Hepatocyte (in vitro differentiated cells): ENCODE results near the gene TMEM156. TPM values are rescaled to one million over a fixed set of nuclear protein-coding genes. Genes with fewer than 3 reads are reported as not detected.

Experiments
- DNase-seq: peaks from one replicate; pipeline ENCODE4 v3.0.0-alpha.2; 2016; ENCODE audit warnings: low spot score
- H2AFZ ChIP-seq: fragments of 200-600 bp; sonication (generic); 2 replicates; pipeline ENCODE4 v1.6.0; 2016; ENCODE audit warnings: antibody characterized with exemption, mild to moderate bottlenecking
- H3K27ac ChIP-seq: fragments of 200-600 bp; sonication (generic); 2 replicates; pipeline ENCODE4 v1.5.1; 2016; ENCODE audit warnings: mild to moderate bottlenecking
- H3K27me3 ChIP-seq: fragments of 200-600 bp; sonication (generic); 2 replicates; pipeline ENCODE4 v1.6.1; 2016
- H3K36me3 ChIP-seq: fragments of 200-600 bp; sonication (generic); replicated peaks from 2 replicates; pipeline ENCODE4 v1.5.1; 2016; ENCODE audit warnings: low read depth; ENCODE audit not compliant: insufficient read depth
- H3K4me1 ChIP-seq: fragments of 200-600 bp; sonication (generic); 2 replicates; pipeline ENCODE4 v1.5.1; 2016; ENCODE audit warnings: mild to moderate bottlenecking, moderate library complexity; ENCODE audit not compliant: insufficient read depth
- H3K4me2 ChIP-seq: fragments of 200-600 bp; sonication (generic); 2 replicates; pipeline ENCODE4 v1.6.0; 2016
- H3K4me3 ChIP-seq: fragments of 200-600 bp; sonication (generic); 2 replicates; pipeline ENCODE4 v1.5.1; 2016; ENCODE audit warnings: mild to moderate bottlenecking
- H3K79me2 ChIP-seq: fragments of 200-600 bp; sonication (generic); 2 replicates; pipeline ENCODE4 v1.6.0; 2017; ENCODE audit warnings: mild to moderate bottlenecking
- H3K9me2 ChIP-seq: fragments of 200-600 bp; sonication (generic); replicated peaks from 2 replicates; pipeline ENCODE4 v1.6.0; 2017; ENCODE audit warnings: mild to moderate bottlenecking; ENCODE audit not compliant: insufficient read depth
- H3K9me3 ChIP-seq: fragments of 200-600 bp; sonication (generic); 2 replicates; pipeline ENCODE4 v1.5.1; 2016; ENCODE audit warnings: low read depth, mild to moderate bottlenecking
- H4K20me1 ChIP-seq: fragments of 200-600 bp; sonication (generic); 2 replicates; pipeline ENCODE4 v1.6.0; 2016; ENCODE audit warnings: mild to moderate bottlenecking; ENCODE audit not compliant: insufficient read depth, poor library complexity, severe bottlenecking
- EZH2 ChIP-seq: fragments of 200-600 bp; sonication (generic); IDR thresholded peaks from 2 replicates; pipeline ENCODE4 v1.6.1; 2016; ENCODE audit warnings: antibody characterized with exemption, mild to moderate bottlenecking, borderline replicate concordance
- EZH2phosphoT487 ChIP-seq: fragments of 200-600 bp; sonication (generic); IDR thresholded peaks from one replicate; pipeline ENCODE4 v1.6.1; 2018; ENCODE audit warnings: antibody characterized with exemption, mild to moderate bottlenecking, low read depth, moderate library complexity; ENCODE audit not compliant: unreplicated experiment, severe bottlenecking
- WGBS: methylation state at CpG from one replicate; pipeline ENCODE4 v1.1.6; 2016; ENCODE audit warnings: low lambda C conversion rate; ENCODE audit errors: missing lambda C conversion rate; 5-methylcytosine and 5-hydroxymethylcytosine counted together
- polyA plus RNA-seq: library from polyadenylated mRNA; unstranded; fragments of >200 nt; fragmentation: Nextera tagmentation; extraction: Ambion mirVana; gene quantifications from 2 replicates; pipeline ENCODE4 v1.2.1, GENCODE V29; 2016
- total RNA-seq: library from RNA; depleted of rRNA; stranded (reverse); fragments of >200 nt; gene quantifications from 2 replicates; pipeline ENCODE4 v1.2.3, GENCODE V29; 2014
- TF ChIP-seq, protein P1 (sequence below): fragments of 200-600 bp; sonication (generic); IDR thresholded peaks from 2 replicates; pipeline ENCODE4 v1.5.1; 2016; ENCODE audit warnings: antibody characterized with exemption, mild to moderate bottlenecking; ENCODE audit not compliant: poor library complexity

TMEM156 gene
- total and polyA plus RNA-seq, 2 experiments from 2014 or later: 1.3 TPM; not detected in 1

DNA sequence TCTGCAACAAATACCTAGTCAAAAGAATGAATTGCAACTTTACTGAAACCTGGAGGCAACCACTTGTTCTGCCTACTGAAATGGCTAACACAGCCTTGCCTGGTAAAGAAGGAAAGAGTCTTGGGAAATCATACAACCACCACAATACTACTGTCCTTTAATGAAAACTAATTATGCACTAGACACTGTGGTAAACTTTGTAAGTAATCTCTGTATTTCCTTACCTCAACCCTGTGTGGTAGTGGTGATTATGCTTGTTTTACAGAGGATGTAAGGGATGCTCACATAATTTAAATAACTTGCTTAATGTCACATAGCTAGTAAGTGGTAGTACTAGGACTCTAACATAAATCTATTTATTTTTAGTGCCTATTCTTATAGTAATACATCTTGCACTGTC, 44.7 kb downstream of the TMEM156 start:
- Histone ChIP-seq H3K4me2 (no peak overlapping the region), H4K20me1 (no peaks in the 10 kb centered on the region), H3K27me3 (no peaks in the 10 kb centered on the region), H3K4me3 (no peak overlapping the region), H3K4me1 (no peaks in the 10 kb centered on the region), H3K9me2 (no peaks in the 10 kb centered on the region), H3K27ac (no peak overlapping the region), H3K36me3 (no peaks in the 10 kb centered on the region), H3K9me3 (no peaks in the 10 kb centered on the region), H3K79me2 (no peaks in the 10 kb centered on the region), H2AFZ (no peak overlapping the region)
- TF ChIP-seq, protein P1, sequence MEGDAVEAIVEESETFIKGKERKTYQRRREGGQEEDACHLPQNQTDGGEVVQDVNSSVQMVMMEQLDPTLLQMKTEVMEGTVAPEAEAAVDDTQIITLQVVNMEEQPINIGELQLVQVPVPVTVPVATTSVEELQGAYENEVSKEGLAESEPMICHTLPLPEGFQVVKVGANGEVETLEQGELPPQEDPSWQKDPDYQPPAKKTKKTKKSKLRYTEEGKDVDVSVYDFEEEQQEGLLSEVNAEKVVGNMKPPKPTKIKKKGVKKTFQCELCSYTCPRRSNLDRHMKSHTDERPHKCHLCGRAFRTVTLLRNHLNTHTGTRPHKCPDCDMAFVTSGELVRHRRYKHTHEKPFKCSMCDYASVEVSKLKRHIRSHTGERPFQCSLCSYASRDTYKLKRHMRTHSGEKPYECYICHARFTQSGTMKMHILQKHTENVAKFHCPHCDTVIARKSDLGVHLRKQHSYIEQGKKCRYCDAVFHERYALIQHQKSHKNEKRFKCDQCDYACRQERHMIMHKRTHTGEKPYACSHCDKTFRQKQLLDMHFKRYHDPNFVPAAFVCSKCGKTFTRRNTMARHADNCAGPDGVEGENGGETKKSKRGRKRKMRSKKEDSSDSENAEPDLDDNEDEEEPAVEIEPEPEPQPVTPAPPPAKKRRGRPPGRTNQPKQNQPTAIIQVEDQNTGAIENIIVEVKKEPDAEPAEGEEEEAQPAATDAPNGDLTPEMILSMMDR: no peak
- TF ChIP-seq EZH2phosphoT487 (no peak), EZH2 (no peak)
- DNase-seq: no peak

DNA sequence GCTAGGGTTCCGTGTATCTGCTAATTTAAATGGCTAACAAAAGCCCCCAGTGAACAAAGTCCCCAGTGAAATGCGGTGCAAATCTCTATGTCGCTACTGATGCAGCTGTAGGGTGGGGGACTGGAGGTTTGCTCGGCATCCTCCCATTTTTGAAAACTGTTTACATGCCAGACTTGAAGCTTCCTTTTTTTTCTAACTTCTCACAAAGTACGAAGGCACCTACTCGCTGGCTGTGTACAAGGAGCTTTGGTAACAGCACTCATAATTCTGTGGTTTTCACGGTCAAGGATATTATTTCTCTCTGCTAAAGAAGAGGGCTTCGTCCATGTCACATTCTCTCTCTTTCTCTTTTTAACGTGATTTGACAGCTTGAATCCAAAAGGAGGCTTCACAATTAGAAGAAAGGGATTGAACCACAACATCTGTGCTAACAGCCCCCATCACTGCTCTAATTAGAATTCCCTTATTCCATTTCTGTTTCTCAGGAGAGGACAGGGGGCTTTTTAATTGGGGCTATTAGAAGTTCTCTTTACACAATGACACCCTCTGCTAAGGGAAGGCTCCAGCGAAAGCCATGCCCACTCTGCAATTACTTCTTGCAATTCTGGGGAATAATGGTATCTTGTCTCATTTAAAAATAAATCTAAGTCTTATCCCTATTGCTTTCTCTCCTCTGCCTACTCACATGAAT, 46.7 kb downstream of the TMEM156 start:
- H3K4me2 ChIP-seq: no peak overlapping the region
- H3K9me3 ChIP-seq: no peaks in the 10 kb centered on the region
- no peaks in the 10 kb centered on the region for H3K4me1 ChIP-seq
- TF ChIP-seq, protein P1: no peak
- TF ChIP-seq EZH2: no peak
- TF ChIP-seq EZH2phosphoT487: no peak
- no peak overlapping the region for H2AFZ ChIP-seq
- H3K27ac ChIP-seq: no peak overlapping the region
- no peaks in the 10 kb centered on the region for H3K36me3 ChIP-seq
- H3K79me2 ChIP-seq: no peaks in the 10 kb centered on the region
- 73% methylated on average over 10 of the region's 10 CpGs for WGBS
- H3K9me2 ChIP-seq: no peaks in the 10 kb centered on the region
- no peak overlapping the region for H3K4me3 ChIP-seq
- no peak for DNase-seq
- no peaks in the 10 kb centered on the region for H4K20me1 ChIP-seq
- no peaks in the 10 kb centered on the region for H3K27me3 ChIP-seq

DNA sequence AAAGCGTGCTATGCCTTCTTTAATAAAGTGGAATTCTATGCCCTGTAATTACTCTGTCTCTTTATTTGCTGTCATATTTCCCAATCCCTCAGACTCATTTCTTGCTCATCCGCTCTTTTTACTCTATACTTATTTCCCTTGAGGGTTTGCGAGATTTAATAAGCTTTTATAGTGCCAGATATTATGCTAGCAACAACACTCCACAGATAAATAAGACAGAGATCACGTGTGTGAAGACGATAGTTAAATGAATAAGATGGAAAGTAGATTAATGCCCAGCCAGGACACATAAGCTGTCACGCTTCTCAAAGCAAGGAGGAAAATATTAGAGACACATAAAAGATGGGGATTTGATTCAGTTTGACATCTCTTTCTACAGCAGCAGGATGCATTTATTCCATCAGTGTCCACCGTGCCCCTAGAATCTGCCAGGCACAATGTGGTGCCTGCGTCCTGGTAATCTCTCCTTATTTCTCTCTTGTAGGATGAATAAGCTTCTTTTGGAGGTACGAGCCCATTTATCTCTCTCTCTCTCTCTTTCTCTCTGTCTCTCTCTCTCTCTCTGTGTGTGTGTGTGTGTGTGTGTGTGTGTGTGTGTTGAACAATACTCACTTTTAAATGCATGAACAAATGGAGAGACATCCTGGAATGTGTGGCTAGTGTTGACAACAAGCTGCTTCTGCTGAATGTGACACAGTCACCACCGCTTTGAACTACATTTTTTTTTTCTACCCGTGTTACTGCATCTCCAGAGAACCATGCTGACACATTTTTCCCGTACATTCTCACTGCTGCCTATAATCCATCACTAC, 48.2 kb downstream of the TMEM156 start:
- Histone ChIP-seq H3K9me2 (no peaks in the 10 kb centered on the region), H4K20me1 (no peaks in the 10 kb centered on the region), H3K27me3 (no peaks in the 10 kb centered on the region), H3K36me3 (no peaks in the 10 kb centered on the region), H3K27ac (no peak overlapping the region), H3K9me3 (no peaks in the 10 kb centered on the region), H3K4me2 (no peak overlapping the region), H3K4me3 (no peak overlapping the region), H2AFZ (no peak overlapping the region), H3K4me1 (no peaks in the 10 kb centered on the region), H3K79me2 (no peaks in the 10 kb centered on the region)
- no peak for TF ChIP-seq EZH2phosphoT487
- TF ChIP-seq, protein P1: no peak
- no peak for TF ChIP-seq EZH2
- WGBS: 68% methylated on average over 12 of the region's 12 CpGs
- DNase-seq: no peak
